ENCODE measurements around the gene GNAS. TPM values are rescaled to one million over a fixed set of nuclear protein-coding genes. Genes with fewer than 3 reads are reported as not detected.
A peak's percentile ranks its signal among the peaks of the same experiment; 100 is the strongest.

Gene GNAS
- total RNA-seq, 2 donors from 2014 or later = 1,246 to 1,267 TPM

GRCh38 chr20:58853466-58853865 is 950 bp downstream of the GNAS start:
- Mint-ChIP-seq H3K4me1 (peaks cover 13% of the 10 kb centered on the region), H3K27me3 (ENCODE audit: insufficient read depth) (peaks cover 83% of the 10 kb centered on the region), H3K36me3 (ENCODE audit: low read depth) (peaks cover 5% of the 10 kb centered on the region), H3K9me3 (peaks cover 3% of the 10 kb centered on the region), H3K4me3 (no peak overlapping the region), H3K27ac (no peak overlapping the region)
- Histone ChIP-seq H3K4me1 (ENCODE audit: control insufficient read depth, insufficient read depth, low read length) (no peaks in the 10 kb centered on the region), H3K27ac (ENCODE audit: low read depth, low read length) (no peak overlapping the region), H3K9ac (ENCODE audit: extremely low read depth, low read length, poor library complexity, severe bottlenecking) (no peak overlapping the region), H3K27me3 (ENCODE audit: control insufficient read depth, insufficient read depth, low read length, poor library complexity, severe bottlenecking) (peaks cover 74% of the 10 kb centered on the region), H3K9me3 (ENCODE audit: control insufficient read depth, low read length) (no peaks in the 10 kb centered on the region), H3K36me3 (ENCODE audit: control insufficient read depth, insufficient read depth, low read length) (peaks cover 6% of the 10 kb centered on the region), H3K4me3 (ENCODE audit: low read length) (no peak overlapping the region)
- WGBS, 2 experiments (ENCODE audit: insufficient coverage in 1 of 2, insufficient read length in 1 of 2) = 87 to 100% methylated on average over 2 to 6 of the region's 6 CpGs
- no peak for DNase-seq
- no peak for TF ChIP-seq CTCF (conservative IDR thresholded peaks at IDR 0.05)

- peak; percentile 63 for DNase-seq
These were observed 1.6 kb downstream of the GNAS start for GRCh38 chr20:58853976-58854637.

GRCh38 chr20:58854638-58855471 is 2.3 kb downstream of the GNAS start:
- peak; percentile 70 for DNase-seq
- H3K36me3 ChIP-seq (ENCODE audit: control insufficient read depth, insufficient read depth, low read length) = no peaks in the 10 kb centered on the region
- Mint-ChIP-seq H3K9me3 (peaks cover 3% of the 10 kb centered on the region), H3K4me3 (peak overlapping the region; percentile 40), H3K4me1 (peaks cover 6% of the 10 kb centered on the region), H3K27ac (no peak overlapping the region), H3K27me3 (ENCODE audit: insufficient read depth) (peaks cover 88% of the 10 kb centered on the region), H3K36me3 (ENCODE audit: low read depth) (no peaks in the 10 kb centered on the region)
- H3K4me1 ChIP-seq (ENCODE audit: control insufficient read depth, insufficient read depth, low read length) = no peaks in the 10 kb centered on the region
- no peak overlapping the region for H3K27ac ChIP-seq (ENCODE audit: low read depth, low read length)
- no peak overlapping the region for H3K4me3 ChIP-seq (ENCODE audit: low read length)
- peak; percentile 11 for TF ChIP-seq CTCF (conservative IDR thresholded peaks at IDR 0.05)
- H3K27me3 ChIP-seq (ENCODE audit: control insufficient read depth, insufficient read depth, low read length, poor library complexity, severe bottlenecking) = peaks cover 81% of the 10 kb centered on the region
- no peaks in the 10 kb centered on the region for H3K9me3 ChIP-seq (ENCODE audit: control insufficient read depth, low read length)
- 44 to 57% methylated on average over 31 to 74 of the region's 75 CpGs for WGBS, 2 experiments (ENCODE audit: insufficient coverage in 1 of 2, insufficient read length in 1 of 2)
- H3K9ac ChIP-seq (ENCODE audit: extremely low read depth, low read length, poor library complexity, severe bottlenecking) = no peak overlapping the region

More at GRCh38 chr20:58853976-58854637, 1.6 kb downstream of the GNAS start:
- Histone ChIP-seq H3K4me3 (ENCODE audit: low read length) (no peak overlapping the region), H3K36me3 (ENCODE audit: control insufficient read depth, insufficient read depth, low read length) (no peaks in the 10 kb centered on the region), H3K9ac (ENCODE audit: extremely low read depth, low read length, poor library complexity, severe bottlenecking) (no peak overlapping the region), H3K27me3 (ENCODE audit: control insufficient read depth, insufficient read depth, low read length, poor library complexity, severe bottlenecking) (peaks cover 80% of the 10 kb centered on the region), H3K9me3 (ENCODE audit: control insufficient read depth, low read length) (no peaks in the 10 kb centered on the region), H3K4me1 (ENCODE audit: control insufficient read depth, insufficient read depth, low read length) (no peaks in the 10 kb centered on the region), H3K27ac (ENCODE audit: low read depth, low read length) (no peak overlapping the region)
- H3K4me1 Mint-ChIP-seq = peaks cover 13% of the 10 kb centered on the region
- TF ChIP-seq CTCF (conservative IDR thresholded peaks at IDR 0.05) = no peak
- peaks cover 3% of the 10 kb centered on the region for H3K9me3 Mint-ChIP-seq
- peaks cover 89% of the 10 kb centered on the region for H3K27me3 Mint-ChIP-seq (ENCODE audit: insufficient read depth)
- 46 to 55% methylated on average over 35 to 63 of the region's 63 CpGs for WGBS, 2 experiments (ENCODE audit: insufficient coverage in 1 of 2, insufficient read length in 1 of 2)
- H3K27ac Mint-ChIP-seq = no peak overlapping the region
- peak overlapping the region; percentile 53 for H3K4me3 Mint-ChIP-seq
- H3K36me3 Mint-ChIP-seq (ENCODE audit: low read depth) = peaks cover 4% of the 10 kb centered on the region
